ENCODE measurements around the gene EP300.

DNA sequence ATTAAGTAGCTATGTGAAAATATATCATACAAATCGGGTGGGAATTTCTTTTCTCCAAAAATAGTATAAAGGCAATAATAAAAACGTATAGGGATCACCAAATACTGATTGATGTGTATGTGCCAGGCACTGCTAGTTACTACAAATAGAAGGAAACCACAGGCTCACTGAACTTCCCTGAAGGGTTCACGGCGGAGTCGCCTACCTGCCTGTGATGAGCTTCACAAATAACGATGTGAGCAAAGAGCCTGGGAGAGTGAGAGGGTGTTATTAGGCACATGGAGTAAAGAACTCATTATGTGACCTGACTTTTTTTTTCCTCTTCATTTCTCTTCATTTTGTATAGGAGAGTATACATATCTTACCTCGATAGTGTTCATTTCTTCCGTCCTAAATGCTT, 76.8 kb downstream of the EP300 start:
- TF ChIP-seq, protein P1, sequence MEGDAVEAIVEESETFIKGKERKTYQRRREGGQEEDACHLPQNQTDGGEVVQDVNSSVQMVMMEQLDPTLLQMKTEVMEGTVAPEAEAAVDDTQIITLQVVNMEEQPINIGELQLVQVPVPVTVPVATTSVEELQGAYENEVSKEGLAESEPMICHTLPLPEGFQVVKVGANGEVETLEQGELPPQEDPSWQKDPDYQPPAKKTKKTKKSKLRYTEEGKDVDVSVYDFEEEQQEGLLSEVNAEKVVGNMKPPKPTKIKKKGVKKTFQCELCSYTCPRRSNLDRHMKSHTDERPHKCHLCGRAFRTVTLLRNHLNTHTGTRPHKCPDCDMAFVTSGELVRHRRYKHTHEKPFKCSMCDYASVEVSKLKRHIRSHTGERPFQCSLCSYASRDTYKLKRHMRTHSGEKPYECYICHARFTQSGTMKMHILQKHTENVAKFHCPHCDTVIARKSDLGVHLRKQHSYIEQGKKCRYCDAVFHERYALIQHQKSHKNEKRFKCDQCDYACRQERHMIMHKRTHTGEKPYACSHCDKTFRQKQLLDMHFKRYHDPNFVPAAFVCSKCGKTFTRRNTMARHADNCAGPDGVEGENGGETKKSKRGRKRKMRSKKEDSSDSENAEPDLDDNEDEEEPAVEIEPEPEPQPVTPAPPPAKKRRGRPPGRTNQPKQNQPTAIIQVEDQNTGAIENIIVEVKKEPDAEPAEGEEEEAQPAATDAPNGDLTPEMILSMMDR (IDR thresholded peaks at IDR 0.05; ENCODE audit: low read depth, low read length, poor library complexity, severe bottlenecking): no peak
- no peak for TF ChIP-seq EZH2phosphoT487 (IDR thresholded peaks at IDR 0.05; ENCODE audit: borderline replicate concordance, low read length)
